Measurements from ENCODE around the gene ACAP1.

GRCh38 chr17:7324438-7324779 lies 11.9 kb upstream of the ACAP1 start:
- TF ChIP-seq REST (IDR thresholded peaks at IDR 0.05; ENCODE audit: insufficient read depth in 1 of 2, low read depth in 2 of 2, low read length in 1 of 2) (no peak), CTCF (IDR thresholded peaks at IDR 0.05) (no peak; the same call in 1 of the 2 replicates), POLR2AphosphoS5 (IDR thresholded peaks at IDR 0.05; ENCODE audit: low read depth, low read length) (no peak)
